Lower lobe of right lung (tissue), 2 donors: ENCODE measurements around the gene CCNY. TPM values are rescaled to one million over a fixed set of nuclear protein-coding genes. Genes with fewer than 3 reads are reported as not detected.

ENCODE experiments used
- ATAC-seq, 2 donors: fragments of 200-7000 bp; cut with Tn5 transposase; one replicate each; pipeline ENCODE4 v1.9.1; 2020 to 2022; ENCODE audit warnings: mild to moderate bottlenecking in 2 of 2, moderate library complexity in 2 of 2
- DNase-seq: peaks from one replicate; pipeline ENCODE4 v3.0.0-alpha.2; 2020
- H3K27ac ChIP-seq: fragments of 200-600 bp; one replicate; pipeline ENCODE4 v1.8.0; 2022
- H3K27me3 ChIP-seq: fragments of 200-600 bp; one replicate; pipeline ENCODE4 v1.8.0; 2022; ENCODE audit warnings: low read depth
- H3K36me3 ChIP-seq: fragments of 200-600 bp; one replicate; pipeline ENCODE4 v1.8.0; 2022; ENCODE audit warnings: mild to moderate bottlenecking
- H3K4me1 ChIP-seq: fragments of 200-600 bp; one replicate; pipeline ENCODE4 v1.8.0; 2022
- H3K4me3 ChIP-seq: fragments of 200-600 bp; one replicate; pipeline ENCODE4 v1.8.0; 2022; ENCODE audit warnings: mild to moderate bottlenecking
- H3K9me3 ChIP-seq: fragments of 200-600 bp; one replicate; pipeline ENCODE4 v1.8.0; 2022
- CTCF ChIP-seq: fragments of 200-600 bp; IDR thresholded peaks from one replicate; pipeline ENCODE4 v1.8.0; 2022; ENCODE audit warnings: antibody characterized with exemption, mild to moderate bottlenecking
- intact Hi-C: fragments of 100-400 bp; cut with DNase I; formaldehyde crosslinking; loops from one replicate; pipeline ENCODE4 v1.11.0; 2022
- total RNA-seq: library from RNA; stranded (reverse); fragmentation: NEBNext Ultra II Directional; extraction: Animal tissue kit (Norgen Biotek cat#: 25700); gene quantifications from one replicate; pipeline ENCODE4 v1.2.1, GENCODE V29; 2021
- donor health status: DM: no; HTN: yes; CAD: no; lungs with severe emphysema.

Gene CCNY
- total RNA-seq, 1 donor from 2014 or later, result 64.5 TPM

- no peak overlapping the region for H3K4me3 ChIP-seq
- H3K36me3 ChIP-seq, result peaks cover 45% of the 10 kb centered on the region
- no peaks in the 10 kb centered on the region for H3K9me3 ChIP-seq
- no peak for TF ChIP-seq CTCF
- H3K4me1 ChIP-seq, result no peaks in the 10 kb centered on the region
- no peaks in the 10 kb centered on the region for H3K27me3 ChIP-seq
- H3K27ac ChIP-seq, result no peak overlapping the region
- no peak for ATAC-seq
- intact Hi-C loops, result no loop called here
- no peak for DNase-seq
Observed at GRCh38 chr10:35572583-35572982, 236.3 kb downstream of the CCNY start.

GRCh38 chr10:35573796-35574195 lies 237.5 kb downstream of the CCNY start:
- Histone ChIP-seq H3K27ac (no peak overlapping the region), H3K9me3 (no peaks in the 10 kb centered on the region), H3K36me3 (peaks cover 33% of the 10 kb centered on the region), H3K4me3 (no peak overlapping the region), H3K27me3 (no peaks in the 10 kb centered on the region), H3K4me1 (no peaks in the 10 kb centered on the region)
- no peak for ATAC-seq
- no peak for DNase-seq
- intact Hi-C loops, result no loop called here
- TF ChIP-seq CTCF, result no peak

GRCh38 chr10:35574924-35575352 lies 238.6 kb downstream of the CCNY start:
- no peak for DNase-seq
- TF ChIP-seq CTCF, result no peak
- intact Hi-C loops, result no loop called here

GRCh38 chr10:35575640-35576039 lies 239.3 kb downstream of the CCNY start:
- H3K9me3 ChIP-seq, result no peaks in the 10 kb centered on the region
- H3K27me3 ChIP-seq, result no peaks in the 10 kb centered on the region
- intact Hi-C loops, result no loop called here
- TF ChIP-seq CTCF, result no peak
- no peak for ATAC-seq
- no peak overlapping the region for H3K27ac ChIP-seq
- no peaks in the 10 kb centered on the region for H3K4me1 ChIP-seq
- peaks cover 17% of the 10 kb centered on the region for H3K36me3 ChIP-seq
- no peak for DNase-seq
- no peak overlapping the region for H3K4me3 ChIP-seq

More at GRCh38 chr10:35574924-35575352, 238.6 kb downstream of the CCNY start:
- ATAC-seq, result no peak
- no peaks in the 10 kb centered on the region for H3K4me1 ChIP-seq
- H3K4me3 ChIP-seq, result no peak overlapping the region
- peaks cover 21% of the 10 kb centered on the region for H3K36me3 ChIP-seq
- no peak overlapping the region for H3K27ac ChIP-seq
- no peaks in the 10 kb centered on the region for H3K27me3 ChIP-seq
- H3K9me3 ChIP-seq, result no peaks in the 10 kb centered on the region

GRCh38 chr10:35576730-35577129 lies 240.4 kb downstream of the CCNY start:
- intact Hi-C loops, result no loop called here
- no peaks in the 10 kb centered on the region for H3K9me3 ChIP-seq
- no peak for TF ChIP-seq CTCF
- DNase-seq (no peak), ATAC-seq (no peak)
- H3K27ac ChIP-seq, result no peak overlapping the region
- H3K4me1 ChIP-seq, result no peaks in the 10 kb centered on the region
- peaks cover 16% of the 10 kb centered on the region for H3K36me3 ChIP-seq
- no peaks in the 10 kb centered on the region for H3K27me3 ChIP-seq
- no peak overlapping the region for H3K4me3 ChIP-seq
